Fibroblast of lung (primary cell): Measurements from ENCODE around the gene TNFRSF19.

Experiments used
- CTCF ChIP-seq, 2 donors: IDR thresholded peaks in 1 of 2; conservative IDR thresholded peaks in 1 of 2; 1 replicate in 1 of 2; 2 replicates in 1 of 2; pipeline ENCODE4 v1.5.1; 2011 to 2012; ENCODE audit warnings: low read length in 2 of 2, control low read depth in 1 of 2, inconsistent platforms in 1 of 2, low read depth in 1 of 2, mild to moderate bottlenecking in 1 of 2
- EZH2 ChIP-seq: IDR thresholded peaks from 2 replicates; pipeline ENCODE4 v1.5.1; 2012; ENCODE audit warnings: low read length, control low read depth, mild to moderate bottlenecking; ENCODE audit errors: missing control alignments

GRCh38 chr13:23636360-23636759 lies 66.1 kb downstream of the TNFRSF19 start:
- TF ChIP-seq CTCF (conservative IDR thresholded peaks at IDR 0.05 in 1 of 2, IDR thresholded peaks at IDR 0.05 in 1 of 2; ENCODE audit: low read depth in 1 of 2, low read length in 2 of 2): no peak
- TF ChIP-seq EZH2: no peak
